Measurements from ENCODE around the gene DMRT3.
A peak's percentile ranks its signal among the peaks of the same experiment; 100 is the strongest.
"Not testable (repeated sequence)": the region's sequence is repeated elsewhere in the genome, so short reads cannot be mapped to it uniquely, and the experiment has no call there.

DMRT3 gene

DNA sequence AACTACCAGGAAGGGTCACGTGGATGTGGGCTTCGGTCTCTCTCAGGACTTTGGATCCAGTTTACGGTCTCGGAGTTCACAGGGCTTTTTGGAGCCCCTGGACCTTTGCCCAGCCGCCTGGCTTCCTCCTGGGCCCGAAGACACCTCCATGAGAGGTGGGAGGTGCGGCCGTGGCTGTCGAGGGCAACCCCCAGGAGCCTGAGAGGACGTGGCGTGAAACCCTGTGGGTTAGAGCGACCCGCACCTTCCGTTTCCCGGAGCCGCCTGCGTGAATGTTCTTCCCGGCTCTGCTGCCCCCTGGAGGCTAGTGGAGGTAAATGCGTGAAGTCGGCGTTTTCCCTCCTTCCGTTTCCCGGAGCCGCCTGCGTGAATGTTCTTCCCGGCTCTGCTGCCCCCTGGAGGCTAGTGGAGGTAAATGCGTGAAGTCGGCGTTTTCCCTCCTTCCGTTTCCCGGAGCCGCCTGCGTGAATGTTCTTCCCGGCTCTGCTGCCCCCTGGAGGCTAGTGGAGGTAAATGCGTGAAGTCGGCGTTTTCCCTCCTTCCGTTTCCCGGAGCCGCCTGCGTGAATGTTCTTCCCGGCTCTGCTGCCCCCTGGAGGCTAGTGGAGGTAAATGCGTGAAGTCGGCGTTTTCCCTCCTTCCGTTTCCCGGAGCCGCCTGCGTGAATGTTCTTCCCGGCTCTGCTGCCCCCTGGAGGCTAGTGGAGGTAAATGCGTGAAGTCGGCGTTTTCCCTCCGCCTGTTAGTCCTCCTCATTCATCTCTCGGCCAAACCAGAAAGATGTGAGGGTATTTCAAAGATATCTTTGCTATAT is 22.1 kb downstream of the DMRT3 start:
- DNase-seq (ENCODE audit: low read depth in 2 of 2) = not testable (repeated sequence)

DNA sequence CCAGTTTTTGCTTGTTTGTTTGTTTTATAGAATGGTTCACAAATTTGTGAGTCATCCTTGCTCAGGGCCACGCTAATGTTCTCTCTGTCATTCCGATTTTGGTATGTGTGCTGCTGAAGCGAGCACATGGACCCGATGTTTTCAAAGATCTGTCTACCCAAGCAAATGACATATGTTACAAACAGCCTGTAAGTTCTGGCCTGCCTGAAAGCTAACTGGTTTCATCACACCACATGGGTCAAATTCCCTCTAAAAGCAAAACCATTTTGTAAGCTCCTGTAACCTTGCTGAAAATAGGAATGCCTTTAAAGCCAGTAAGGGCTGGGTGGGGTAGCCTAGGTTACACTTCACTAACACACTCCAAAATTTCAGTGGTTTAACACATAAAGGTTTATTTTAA is 25.4 kb downstream of the DMRT3 start:
- DNase-seq (ENCODE audit: low read depth in 2 of 2) = no peak

DNA sequence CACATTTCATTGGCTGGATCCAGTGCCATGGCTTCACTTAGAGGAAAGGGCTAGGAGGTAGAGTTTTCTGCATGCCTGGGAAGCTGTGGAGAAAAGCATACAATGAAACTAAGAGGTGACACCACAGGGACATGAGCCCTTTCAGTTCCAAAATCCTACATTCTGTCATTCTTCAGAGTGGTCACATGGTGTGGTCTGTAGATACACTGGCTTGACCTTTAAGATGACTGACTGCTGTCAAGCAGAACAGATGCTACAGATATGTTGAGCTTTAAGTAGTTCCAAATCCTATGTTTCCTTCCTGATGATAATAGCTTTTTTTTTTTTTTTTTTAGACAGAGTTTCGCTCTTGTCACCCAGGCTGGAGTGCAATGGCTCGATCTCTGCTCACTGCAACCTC is 26.2 kb downstream of the DMRT3 start:
- DNase-seq (ENCODE audit: low read depth in 2 of 2) = no peak

DNA sequence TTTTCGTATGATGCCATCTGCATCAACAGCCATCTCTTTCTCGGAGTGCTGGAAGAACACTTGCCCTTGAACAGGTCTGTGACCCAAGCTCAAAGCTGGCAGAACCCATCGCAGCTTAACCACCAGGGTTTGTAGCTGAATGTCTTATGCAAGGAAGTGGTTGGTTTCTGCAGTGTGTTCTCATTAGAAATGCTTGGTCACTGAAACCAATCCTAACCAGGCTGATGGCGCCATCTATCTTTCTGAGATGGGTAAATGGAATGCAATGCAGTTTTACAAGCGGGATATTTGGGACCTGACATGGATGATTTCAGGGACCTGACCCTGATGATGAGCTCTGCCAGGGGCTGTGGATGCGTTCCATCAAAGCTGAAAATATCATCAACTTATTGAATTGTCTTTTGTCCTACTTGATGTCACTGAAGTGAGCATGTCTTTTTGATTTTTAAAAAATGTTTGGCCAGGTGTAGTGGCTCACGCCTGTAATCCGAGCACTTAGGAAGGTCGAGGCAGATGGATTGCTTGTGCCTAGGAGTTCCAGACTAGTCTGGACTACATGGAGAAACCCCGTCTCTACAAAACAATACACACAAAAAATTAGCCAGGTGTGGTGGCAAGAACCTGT is 28.7 kb downstream of the DMRT3 start:
- no peak for DNase-seq (ENCODE audit: low read depth in 2 of 2)

DNA sequence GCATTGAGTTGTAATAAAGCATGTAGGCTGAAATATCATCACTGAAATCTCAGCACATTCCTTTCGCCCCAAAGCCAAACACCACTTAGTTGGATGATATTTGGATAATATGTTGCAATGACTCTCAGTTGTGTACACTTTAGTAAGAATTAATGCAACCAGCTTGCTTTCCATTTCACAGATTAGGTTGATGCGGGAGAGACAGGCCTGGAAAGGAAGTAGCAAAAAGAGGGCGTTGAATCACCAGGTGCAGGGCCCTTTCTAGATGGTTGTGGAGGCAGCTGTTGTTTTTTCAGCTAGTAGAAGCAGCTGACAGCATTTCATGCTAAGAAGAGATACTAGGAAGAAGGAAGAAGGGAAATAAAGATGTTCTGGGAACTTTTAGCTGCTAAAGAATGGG is 30.9 kb downstream of the DMRT3 start:
- no peak for DNase-seq (ENCODE audit: low read depth in 2 of 2)

DNA sequence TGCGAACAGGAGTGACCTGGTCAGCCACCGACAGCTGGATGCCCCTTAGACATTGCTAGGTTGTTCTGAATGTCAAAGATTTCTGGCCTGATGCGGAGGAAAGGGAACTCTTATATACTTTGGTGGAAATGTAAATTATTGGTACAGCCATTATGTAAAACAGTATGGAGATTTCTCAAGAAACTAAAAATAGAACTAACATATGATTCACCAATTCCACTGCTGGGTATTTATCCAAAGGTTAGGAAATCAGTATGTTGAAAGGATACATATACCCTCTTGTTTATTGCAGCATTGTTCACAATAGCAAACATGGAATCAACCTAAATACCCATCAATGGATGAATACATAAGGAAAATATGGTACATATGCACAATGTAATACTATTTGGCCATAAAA is 31.8 kb downstream of the DMRT3 start:
- DNase-seq (ENCODE audit: low read depth in 2 of 2) = no peak

DNA sequence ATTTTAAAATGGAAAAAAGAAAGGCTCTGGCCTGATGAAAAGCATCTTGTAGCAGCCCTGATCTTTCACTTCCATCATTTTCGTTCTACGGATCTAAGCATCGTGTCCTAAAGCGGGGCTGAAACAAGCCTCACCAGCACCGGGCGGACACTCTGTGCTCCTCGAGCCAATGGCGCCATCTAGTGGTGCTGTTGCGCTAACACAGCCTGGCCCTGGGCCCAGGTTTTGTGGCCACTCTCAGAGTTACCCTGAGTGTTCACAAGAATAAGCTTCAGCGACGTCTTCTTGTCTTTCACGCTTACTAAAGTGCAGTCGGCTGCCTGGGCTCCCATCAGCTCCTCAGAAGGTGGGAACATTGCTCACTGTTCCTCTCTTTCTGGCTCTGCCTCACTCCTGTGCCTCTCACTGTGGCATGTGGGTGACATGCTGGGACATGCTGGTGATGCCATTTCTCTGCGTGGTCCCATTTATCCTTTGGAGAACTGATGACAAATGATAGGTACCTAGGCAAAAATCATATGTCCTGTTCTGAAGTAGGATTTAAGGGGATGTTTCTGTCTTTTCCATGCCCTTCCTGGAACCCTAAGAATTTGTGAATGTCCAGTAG is 32.7 kb downstream of the DMRT3 start:
- peak; percentile 48 to 52 for DNase-seq (ENCODE audit: low read depth in 2 of 2)

DNA sequence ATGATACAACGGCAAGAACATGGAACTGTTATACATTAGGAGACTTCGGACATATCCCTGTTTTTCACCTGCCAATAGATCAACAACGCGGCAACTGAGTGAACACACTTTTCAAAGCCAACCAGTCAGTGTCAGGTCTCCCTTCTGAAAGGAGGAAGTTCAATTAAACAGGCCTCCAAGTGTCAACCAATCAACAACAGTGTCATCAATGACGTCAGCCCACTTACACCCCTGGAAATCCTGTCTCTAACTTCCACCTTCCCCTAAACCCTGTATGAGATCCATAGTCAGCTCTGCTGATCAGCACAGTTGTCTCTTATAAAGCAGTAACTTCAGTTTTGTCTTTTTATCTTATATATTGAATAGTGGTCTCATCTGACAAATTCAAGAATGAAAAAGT is 36.6 kb downstream of the DMRT3 start:
- DNase-seq (ENCODE audit: low read depth in 2 of 2) = no peak

DNA sequence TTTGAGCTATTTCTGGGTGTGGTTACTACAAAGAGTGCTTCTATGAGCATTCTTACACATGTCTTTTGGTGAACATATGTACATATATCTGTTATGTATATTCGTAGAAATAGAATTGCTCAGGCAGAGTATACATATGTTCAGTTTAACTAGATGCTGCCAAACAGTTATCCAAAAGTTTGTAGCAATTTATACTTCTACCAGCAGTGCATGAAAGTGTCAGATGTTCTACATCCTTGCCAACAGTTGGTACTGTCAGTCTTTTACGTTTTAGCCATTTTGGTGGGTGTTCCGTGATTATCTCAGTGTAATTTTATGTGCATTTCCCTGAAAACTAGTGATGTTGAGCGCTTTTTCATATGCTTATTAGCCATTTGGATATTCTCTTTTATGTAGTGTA is 37.8 kb downstream of the DMRT3 start:
- no peak for DNase-seq (ENCODE audit: low read depth in 2 of 2)

DNA sequence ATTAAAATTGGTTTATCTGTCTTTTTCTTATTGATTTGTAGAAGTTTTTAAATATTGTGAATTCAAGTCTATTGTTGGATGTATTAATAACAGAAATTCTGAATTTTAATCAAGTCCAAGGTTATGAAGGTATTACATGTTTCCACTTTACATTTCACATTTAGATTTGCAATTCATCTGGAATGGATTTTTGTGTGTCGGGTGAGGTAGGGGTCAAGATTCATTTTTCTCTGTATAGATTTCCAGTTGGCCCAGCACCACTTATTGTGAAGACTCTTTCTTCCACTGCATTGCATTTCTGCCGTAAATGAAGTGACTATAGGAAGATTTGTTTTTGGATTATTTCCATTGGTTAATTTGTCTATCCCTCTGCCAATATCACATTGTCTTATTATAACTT is 38.2 kb downstream of the DMRT3 start:
- DNase-seq (ENCODE audit: low read depth in 2 of 2) = no peak

DNA sequence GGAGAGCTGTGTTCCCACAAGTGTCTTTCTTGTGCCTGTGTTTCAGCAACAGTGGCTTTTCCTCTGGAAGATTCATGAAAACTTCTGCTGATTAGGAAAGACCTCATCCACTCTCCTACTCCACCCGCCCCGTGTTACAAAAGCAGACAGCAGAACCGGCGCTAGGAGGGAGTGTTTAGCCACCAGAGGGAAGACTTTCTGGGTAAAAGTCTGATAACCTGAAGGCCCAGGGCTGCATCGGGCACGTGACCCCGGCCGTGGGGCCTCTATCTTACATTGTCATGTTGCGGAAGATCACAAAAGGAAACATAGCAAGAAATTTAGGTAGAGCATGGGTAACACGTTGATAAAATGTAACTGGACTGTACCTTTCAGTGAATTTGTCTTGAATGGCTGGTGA is 41.7 kb downstream of the DMRT3 start:
- no peak for DNase-seq (ENCODE audit: low read depth in 2 of 2)

DNA sequence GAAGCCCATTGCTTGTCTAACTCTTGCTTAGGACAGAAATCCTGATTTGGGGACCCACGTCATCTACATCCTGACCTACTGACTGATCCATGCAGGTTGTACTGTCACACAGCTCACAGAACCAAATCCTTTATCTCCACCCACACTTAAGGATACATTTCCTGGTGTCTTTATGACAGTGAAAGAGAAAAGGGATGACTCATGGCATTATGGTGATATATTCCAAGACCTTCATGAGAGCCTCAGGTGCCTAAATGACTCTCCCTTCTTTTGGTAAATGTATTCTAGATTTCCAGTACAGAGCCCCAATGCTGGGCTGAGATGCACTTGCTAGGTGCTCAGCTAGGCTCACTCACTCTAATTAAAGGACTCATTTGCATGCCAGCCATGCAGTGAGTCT is 47.7 kb downstream of the DMRT3 start:
- no peak for DNase-seq (ENCODE audit: low read depth in 2 of 2)

DNA sequence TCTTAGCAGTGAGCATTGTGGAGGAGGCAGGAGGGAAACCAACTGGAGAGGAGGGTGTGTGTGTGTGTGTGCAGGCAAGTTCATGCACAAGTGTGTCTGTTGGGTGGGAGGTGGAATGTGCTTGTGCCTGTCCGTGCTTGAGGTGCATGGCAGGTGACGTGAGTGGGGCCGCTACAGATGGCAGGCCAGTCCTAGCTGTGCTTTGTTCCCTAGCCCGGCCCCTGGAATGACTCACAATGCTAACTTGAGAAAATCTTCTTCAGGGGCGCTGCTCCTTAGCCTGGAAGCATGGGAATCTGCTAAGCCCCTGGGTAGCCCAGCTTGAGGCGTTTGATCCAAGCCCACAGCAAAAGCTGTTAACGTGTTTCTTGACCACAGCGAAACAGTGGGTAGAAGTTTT is 48.7 kb downstream of the DMRT3 start:
- DNase-seq (ENCODE audit: low read depth in 2 of 2) = no peak

DNA sequence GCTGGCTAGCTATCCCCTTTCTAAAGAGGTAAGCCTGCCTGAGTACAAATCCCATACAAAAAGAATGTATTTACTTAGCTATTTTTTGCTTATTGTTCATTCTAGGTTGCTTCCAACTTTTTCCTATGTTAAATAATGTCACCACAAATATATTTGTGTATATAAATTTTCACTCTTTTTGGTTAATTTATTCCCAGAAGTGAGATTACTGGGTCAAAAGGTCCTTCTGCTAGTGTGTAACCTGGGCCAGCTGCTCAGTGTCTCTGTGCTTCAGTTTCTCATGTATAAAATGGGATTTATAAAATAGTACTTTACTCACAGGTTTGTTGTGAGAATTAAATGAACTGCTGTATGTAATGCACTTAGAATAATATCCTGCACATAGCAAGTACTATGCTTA is 49.8 kb downstream of the DMRT3 start:
- no peak for DNase-seq (ENCODE audit: low read depth in 2 of 2)

DNA sequence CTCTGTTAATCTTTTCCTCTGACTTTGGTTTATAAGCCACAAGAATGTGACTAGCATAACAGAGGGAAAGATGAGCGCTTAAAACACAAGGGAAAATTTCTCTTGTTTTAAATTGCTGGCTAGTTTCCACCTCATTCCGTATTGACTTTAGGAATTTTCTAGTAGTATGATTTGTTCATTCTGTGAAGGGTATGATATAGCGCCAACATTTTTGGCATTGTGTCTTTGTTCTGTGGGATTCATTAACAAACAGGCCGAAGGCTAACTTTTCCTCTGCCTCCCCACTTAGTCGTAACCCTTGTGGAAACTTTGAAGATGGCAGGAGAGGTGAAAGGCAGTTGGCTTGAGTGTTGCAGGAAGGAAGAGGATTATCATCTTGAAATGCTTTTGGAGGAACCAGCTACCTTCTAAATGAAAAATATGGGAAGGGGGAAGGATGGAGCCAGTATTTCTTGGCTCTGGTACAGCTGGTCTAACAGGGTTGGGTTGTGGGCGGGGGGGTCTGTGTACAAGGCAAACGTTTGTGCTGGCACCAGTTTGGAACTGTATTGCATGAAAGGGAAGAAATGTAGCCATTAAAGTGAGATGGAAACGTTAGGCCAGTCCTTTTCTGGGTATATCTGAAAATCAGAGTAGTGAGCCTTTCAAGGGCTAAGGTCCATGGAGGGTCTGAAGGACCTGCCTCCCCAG is 52.2 kb downstream of the DMRT3 start:
- no peak for DNase-seq (ENCODE audit: low read depth in 2 of 2)

DNA sequence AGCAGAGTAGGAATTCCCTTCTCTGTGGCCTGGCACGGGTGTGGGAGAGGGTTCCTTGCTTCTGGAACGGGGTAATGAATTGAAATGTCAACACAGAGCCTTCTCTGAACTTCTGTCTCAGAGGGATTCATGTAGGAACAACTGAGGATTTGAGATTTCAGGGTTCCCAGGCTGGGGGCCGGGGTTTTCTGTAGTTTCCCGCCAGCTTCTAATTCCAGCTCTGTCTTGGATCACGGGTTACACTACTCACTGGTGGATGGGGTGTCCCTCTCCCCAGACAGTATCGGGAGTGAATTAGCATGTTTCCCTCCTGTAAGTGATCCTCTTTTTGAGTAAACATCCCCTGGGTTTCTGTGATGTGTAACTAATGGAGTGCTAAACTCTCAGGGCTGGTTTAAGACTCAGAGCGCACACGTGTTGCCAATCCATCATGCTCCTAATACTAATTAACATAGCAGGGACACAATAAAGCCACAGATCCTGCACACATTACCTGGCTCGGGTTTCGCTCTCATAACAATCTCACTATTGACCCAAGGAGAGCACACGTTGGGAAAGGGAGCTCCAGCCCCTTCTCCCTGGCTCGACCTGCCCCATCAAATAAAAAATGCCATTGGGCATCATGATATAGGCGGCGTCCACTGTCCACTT is 55.6 kb downstream of the DMRT3 start:
- DNase-seq (ENCODE audit: low read depth in 2 of 2) = no peak

DNA sequence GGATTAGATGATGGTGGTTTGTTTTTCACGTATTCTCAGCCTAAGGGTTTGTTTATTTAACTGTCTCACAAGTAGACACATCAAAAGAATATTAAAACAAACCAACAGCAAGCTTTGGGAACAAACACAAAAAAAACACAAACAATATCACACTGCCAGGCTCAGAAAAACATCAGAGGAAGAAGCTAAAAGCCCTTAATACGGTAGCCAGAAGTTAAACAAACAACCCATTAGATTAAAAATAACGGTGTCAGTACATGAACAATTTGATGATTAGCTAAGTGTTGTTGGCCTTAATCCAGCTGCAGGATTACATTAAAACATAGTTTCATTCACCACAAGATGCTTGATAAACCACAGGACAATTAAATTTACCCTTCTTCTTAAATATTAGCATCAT is 57.8 kb downstream of the DMRT3 start:
- DNase-seq (ENCODE audit: low read depth in 2 of 2) = no peak

DNA sequence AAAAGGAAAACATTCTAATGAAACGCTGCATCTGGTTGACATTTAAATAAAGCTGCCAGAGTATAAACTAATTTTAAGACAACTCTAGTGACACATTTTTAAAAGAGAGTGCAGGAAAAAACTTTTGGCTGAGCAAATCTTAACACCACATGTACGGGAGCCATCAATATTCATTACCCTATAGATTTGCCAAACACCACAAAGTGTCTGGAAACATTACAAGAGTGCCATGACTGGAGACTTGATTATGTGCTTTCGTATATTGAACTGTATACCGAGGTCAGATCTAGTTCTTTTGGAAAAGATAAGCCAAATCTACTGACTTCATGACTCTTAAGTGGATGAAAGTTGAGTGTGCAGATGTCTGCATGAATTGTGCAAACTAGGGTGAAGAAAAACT is 63.1 kb downstream of the DMRT3 start:
- no peak for DNase-seq (ENCODE audit: low read depth in 2 of 2)

Measured in stimulated activated CD8-positive, alpha-beta memory T cell treated with anti-CD3 and anti-CD28 coated beads, Interleukin-15, amount 100 ng/mL, for 48 hours (primary cell).